Cardiac septum (tissue), 1 donor: Measurements from ENCODE around the gene SLC11A1. TPM values are rescaled to one million over a fixed set of nuclear protein-coding genes. Genes with fewer than 3 reads are reported as not detected.

Experiments
- DNase-seq: peaks from one replicate; pipeline ENCODE4 v3.0.0-alpha.2; 2020; ENCODE audit warnings: low spot score
- intact Hi-C: fragments of 100-400 bp; cut with DNase I; formaldehyde crosslinking; loops from one replicate; pipeline ENCODE4 v1.14.0; 2022
- total RNA-seq: library from RNA; stranded (reverse); fragmentation: NEBNext Ultra II Directional; extraction: Animal tissue kit (Norgen Biotek cat#: 25700); gene quantifications from one replicate; pipeline ENCODE4 v1.2.1, GENCODE V29; 2021
- donor health status: DM: no; HTN: no; CAD: no.

The SLC11A1 gene
- total RNA-seq, 1 donor from 2014 or later = 6.4 TPM

DNA sequence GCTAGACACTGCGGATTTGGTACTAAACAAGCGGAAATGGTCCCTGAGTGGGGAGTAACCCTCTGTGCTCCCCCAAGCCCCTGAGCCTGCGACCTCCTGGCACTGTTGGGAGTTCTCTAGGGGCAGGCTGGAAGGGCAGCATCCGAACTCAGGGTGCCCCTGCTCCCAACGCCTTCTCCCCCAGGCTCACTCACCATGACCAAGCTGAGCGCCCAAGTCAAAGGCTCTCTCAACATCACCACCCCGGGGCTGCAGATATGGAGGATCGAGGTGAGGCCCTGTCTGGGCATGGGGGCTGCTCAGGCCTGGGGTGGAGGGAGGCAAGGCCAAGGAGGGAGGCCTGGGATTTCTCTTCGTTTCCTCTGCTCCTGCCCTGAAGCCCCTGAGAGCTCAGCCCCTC is 41.5 kb downstream of the SLC11A1 start:
- intact Hi-C loops = no loop called here

DNA sequence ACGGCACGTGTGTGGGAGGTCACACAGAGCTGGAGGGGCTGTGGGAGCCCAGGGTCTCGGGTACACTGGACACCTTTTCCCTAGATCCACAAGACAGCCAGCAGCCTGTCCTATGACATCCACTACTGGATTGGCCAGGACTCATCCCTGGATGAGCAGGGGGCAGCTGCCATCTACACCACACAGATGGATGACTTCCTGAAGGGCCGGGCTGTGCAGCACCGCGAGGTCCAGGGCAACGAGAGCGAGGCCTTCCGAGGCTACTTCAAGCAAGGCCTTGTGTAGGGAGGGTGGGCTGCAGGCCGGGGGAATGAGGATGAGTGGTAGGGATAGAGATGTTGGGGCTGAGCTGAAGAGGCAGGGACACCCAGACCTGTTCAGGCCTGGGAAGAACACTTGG is 43.5 kb downstream of the SLC11A1 start:
- DNase-seq = no peak
- intact Hi-C loops = no loop called here

More for the DNA sequence above, 41.5 kb downstream of the SLC11A1 start:
- no peak for DNase-seq

DNA sequence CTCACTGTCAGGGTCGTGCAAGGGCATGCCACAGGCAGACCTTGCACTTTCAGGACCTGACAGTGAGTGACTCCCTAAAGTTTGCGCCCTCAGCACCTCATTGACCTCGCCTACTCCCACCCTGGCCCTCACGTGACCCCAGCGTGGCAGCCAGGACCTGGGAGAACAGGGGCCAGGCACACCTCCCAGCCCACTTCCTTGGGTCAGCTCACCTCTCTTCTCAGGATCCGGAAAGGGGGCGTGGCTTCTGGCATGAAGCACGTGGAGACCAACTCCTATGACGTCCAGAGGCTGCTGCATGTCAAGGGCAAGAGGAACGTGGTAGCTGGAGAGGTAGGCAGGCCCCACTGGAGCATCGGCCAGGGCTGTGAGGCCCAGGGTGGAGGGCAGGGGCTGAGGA is 45.7 kb downstream of the SLC11A1 start:
- intact Hi-C loops = no loop called here

DNA sequence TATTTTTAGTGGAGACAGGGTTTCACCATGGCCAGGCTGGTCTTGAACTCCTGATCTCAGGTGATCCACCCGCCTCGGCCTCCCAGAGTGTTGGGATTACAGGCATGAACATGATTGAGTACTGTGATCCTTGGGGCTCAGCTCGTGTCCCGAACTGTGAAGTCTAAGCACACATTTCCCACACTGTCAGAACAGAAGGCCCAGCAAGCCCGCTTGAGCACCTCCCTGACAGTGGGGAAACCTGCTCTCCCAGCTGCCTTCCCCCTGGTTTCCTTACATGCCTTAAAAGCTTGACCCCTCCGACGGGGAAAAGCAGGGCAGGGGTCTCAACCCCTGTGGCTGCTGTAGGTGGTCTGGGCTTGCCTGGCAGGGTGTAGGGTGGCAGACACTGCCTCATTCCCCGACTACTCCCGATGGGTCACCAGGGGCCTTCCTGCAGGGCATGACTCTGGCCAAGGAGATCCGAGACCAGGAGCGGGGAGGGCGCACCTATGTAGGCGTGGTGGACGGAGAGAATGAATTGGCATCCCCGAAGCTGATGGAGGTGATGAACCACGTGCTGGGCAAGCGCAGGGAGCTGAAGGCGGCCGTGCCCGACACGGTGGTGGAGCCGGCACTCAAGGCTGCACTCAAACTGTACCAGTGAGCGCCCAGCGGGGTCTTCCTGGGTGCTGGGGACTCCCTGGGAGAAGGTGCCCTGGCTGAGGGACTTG is 46.9 kb downstream of the SLC11A1 start:
- DNase-seq = no peak
- intact Hi-C loops = no loop called here

More for the DNA sequence above, 45.7 kb downstream of the SLC11A1 start:
- DNase-seq = no peak

DNA sequence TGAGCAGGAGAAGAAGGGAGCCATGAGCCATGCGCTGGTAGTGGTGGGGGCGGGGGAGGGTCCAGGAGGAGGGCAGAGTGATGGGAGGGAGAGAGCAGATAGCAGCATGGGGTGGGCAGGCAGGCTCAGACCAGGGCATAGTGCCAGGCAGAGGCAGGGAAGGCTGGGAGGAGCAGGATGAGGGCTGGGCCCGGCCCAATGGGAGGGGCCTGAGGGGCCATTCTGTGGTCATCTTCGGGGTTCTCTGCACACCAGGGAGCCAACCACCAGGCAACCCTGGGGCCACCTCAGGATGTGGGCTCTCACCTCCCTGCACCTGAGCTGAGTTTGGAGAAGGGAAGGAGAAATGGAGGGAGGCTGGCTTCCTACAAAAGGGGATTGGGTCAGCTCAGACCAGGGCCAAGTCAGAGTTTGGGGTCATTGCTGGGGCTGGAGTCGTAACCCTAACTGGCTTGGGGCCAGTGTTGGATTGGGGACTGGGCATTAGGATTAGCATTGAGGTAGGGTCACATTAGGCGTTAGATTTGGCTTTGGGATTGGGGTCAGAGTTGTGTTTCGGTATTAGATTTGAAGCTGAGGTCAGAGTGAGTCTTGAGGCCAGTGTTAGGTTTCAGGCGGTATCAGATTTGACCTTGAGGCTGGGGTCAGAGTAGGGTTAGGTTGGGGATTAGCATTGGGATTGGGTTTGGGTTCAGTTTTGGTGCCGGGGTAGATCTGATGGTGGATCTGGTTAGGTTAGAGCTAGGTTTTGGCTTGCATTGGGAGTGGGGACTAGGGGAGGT is 48.0 kb downstream of the SLC11A1 start:
- DNase-seq = peak; percentile 2
- intact Hi-C loops = no loop called here

DNA sequence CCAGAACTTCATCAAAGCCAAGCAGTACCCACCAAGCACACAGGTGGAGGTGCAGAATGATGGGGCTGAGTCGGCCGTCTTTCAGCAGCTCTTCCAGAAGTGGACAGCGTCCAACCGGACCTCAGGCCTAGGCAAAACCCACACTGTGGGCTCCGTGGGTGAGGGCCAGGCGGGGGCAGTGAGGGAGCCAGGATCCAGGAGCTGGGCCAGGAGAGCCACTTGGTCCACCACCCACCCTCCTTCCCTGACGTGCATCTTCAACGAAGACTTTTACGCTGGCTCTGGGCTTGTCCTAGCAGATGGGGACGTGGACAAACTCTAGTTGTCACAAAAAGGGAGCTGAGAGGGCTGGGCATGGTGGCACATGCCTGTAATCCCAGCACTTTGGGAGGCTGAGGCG is 48.6 kb downstream of the SLC11A1 start:
- intact Hi-C loops = no loop called here

DNA sequence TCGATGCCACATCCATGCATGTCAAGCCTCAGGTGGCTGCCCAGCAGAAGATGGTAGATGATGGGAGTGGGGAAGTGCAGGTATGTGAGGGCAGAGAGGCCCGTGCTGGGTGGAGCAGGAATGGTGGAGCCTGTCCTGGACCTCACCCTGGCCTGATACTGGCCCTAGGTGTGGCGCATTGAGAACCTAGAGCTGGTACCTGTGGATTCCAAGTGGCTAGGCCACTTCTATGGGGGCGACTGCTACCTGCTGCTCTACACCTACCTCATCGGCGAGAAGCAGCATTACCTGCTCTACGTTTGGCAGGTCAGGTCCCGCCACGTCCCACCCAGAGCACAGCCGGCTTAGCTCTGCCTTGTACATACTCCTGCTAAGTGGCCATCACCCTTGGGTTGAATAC is 49.8 kb downstream of the SLC11A1 start:
- peak; percentile 70 for DNase-seq
- intact Hi-C loops = no loop called here

More for the DNA sequence above, 48.6 kb downstream of the SLC11A1 start:
- peak; percentile 53 for DNase-seq

DNA sequence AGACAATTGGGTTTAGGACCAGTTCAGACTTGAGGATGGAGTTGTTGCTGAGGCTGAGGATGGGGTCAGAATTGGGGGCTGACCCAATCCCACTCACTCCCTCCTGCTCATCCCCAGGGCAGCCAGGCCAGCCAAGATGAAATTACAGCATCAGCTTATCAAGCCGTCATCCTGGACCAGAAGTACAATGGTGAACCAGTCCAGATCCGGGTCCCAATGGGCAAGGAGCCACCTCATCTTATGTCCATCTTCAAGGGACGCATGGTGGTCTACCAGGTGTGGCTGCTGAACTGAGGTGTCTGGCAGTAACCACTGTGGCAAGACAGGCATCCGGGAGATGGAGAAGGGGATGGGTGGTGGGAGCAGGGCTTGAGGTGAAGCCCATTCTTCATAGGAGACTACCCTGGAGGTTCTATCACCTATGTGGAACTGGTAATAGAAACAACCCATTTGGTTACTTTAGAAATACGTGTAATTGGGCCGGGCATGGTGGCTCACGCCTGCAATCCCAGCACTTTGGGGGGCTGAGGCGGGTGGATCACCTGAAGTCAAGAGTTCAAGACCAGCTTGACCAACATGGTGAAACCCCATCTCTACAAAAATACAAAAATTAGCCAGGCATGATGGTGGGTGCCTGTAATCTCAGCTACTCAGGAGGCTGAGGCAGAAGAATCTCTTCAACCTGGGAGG is 50.7 kb downstream of the SLC11A1 start:
- intact Hi-C loops = no loop called here
- DNase-seq = no peak

DNA sequence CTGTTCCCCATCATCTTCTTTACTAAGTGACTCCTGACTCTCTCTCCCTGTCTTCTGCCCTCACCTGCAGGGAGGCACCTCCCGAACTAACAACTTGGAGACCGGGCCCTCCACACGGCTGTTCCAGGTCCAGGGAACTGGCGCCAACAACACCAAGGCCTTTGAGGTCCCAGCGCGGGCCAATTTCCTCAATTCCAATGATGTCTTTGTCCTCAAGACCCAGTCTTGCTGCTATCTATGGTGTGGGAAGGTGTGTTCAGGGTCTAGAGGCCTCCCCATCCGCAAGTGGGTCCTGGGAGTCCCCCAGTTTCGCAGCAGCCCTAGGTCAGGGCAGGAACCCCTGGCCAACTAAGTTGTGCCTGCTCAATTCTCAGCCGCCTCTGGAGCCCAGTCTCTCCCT is 52.4 kb downstream of the SLC11A1 start:
- intact Hi-C loops = no loop called here
- no peak for DNase-seq

DNA sequence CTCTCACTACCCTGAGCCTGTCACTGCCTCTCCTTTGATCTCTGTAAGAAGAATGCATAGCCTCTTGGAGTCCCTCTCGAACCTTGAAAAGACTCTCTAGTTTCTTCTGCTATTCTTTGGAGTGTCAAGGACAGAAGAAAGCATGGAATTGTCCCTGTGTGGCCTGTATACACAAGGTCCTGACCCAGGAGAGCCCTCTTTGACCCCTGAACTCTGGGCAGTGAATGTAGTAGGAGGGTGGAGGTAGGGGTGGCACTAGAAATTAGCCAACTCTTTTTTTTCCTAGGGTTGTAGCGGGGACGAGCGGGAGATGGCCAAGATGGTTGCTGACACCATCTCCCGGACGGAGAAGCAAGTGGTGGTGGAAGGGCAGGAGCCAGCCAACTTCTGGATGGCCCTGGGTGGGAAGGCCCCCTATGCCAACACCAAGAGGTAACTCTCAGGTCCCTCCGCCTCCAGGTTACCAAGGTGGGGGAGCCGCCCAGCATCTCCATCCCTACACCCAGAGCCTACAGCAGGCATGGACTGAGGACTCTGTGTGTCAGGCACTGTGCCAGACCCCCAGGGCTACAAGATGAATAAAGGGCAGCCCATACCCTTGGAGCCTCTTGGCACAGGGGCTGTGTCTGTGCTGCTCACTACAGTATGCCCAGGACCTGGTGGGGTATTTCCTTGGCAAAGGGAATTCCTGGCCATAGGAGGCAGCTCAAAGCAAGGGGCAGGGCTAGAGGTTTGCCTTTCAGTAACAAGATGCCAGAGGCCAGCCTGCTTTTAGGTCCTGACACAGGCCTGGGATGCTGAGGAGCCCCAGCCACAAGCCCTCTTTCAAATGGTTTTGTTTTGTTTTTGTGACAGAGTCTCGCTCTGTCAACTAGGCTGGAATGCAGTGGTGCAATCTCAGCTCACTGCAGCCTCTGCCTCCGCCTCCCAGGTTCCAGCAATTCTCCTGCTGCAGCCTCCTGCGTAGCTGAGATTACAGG is 53.2 kb downstream of the SLC11A1 start:
- intact Hi-C loops = no loop called here
- no peak for DNase-seq

DNA sequence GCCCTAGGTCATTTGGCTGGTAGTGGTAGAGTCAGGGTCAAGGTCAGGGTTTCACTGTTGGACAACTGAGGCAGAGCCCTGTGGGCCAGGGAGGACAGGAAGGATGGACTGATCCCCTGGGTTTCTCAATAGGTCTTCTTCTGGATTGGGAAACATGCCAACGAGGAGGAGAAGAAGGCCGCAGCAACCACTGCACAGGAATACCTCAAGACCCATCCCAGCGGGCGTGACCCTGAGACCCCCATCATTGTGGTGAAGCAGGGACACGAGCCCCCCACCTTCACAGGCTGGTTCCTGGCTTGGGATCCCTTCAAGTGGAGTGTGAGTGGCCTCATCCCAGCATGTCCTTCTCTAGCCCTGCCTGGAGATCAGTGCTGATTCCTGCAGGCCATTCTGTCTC is 54.9 kb downstream of the SLC11A1 start:
- no peak for DNase-seq
- intact Hi-C loops = no loop called here

DNA sequence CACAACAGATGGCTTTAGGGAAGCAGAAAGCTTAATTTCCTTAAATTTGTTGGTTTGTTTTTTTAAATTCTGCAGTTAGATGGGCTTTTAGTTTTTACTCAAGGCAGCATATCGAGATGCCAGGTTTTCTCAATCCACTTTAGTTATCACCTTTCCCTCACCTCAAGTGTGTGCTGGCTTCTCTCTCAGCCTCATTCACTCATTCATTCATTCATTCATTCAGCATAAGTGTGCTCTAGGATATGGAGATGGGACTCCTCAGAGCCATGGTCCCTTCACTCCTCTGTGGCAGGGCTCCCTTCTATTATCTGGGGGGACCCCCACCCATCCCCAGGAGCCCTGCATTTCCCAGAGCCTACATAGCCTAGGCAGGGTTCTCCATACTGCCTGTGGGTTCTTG is 55.9 kb downstream of the SLC11A1 start:
- intact Hi-C loops = no loop called here
- DNase-seq = no peak

DNA sequence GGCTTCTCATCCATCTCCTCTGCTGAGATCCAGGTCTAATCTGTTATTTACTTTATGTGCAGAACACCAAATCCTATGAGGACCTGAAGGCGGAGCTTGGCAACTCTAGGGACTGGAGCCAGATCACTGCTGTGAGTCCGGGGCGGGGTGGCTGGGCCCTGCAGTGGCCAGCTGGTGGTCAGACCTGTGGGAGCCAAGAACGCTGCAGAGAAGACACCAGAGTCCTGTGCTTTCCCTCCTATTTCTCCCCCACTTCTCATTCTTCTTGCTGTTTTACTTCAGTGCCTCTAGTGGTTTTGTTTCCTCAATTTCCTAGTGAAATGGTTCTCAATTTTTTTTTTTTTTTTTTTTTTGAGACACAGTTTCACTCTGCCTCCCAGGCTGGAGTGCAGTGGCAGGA is 56.5 kb downstream of the SLC11A1 start:
- no peak for DNase-seq
- intact Hi-C loops = no loop called here

DNA sequence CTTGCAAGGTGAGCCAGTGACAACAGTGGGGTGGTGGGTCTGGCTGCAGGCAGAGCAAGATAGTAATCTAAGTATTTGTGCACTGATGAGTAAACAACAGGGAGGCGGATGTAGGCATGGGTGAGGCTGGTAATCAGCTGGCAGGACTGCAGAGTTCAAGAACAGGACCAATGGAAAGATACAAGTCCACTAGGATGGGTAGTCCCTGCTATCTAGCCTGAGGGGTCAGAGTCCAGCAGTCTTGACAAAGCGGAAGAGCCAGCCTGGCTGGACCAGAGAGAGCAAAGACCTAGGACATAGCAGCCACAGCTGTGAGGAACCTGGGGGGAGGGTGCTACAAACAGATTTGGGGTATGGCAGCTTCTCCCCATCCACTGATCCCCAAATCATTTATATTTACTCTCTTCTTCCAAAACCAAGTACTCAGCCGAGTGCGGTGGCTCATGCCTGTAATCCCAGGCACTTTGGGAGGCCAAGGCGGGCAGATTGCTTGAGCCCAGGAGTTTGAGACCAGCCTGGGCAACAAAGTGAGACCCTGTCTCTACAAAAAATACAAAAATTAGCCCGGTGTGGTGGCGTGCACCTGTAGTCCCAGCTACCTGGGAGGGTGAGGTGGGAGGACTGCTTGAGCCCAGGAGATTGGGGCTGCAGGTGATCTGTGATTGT is 62.8 kb downstream of the SLC11A1 start:
- intact Hi-C loops = no loop called here
- DNase-seq = no peak

DNA sequence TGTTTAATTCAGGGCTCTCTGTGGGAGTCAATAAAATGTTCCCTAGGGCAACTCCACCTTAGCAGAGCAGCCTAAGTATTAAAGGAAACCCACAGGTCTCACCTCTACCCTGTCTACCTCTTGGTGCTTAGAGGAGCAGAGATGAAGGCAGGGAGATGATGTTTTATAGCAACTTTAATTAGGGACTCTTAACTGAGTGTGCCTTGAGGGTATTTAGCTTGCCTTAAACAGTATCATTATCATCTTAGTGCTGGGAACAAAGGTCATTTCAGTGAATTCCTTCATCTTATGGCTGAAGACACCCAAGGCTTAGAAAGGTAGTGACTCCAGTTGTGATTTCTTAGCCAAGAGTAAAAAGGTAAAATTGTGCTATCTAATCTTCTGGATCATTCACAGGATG is 63.5 kb downstream of the SLC11A1 start:
- no peak for DNase-seq
- intact Hi-C loops = no loop called here
